ENCODE measurements around the gene TREML1. TPM values are rescaled to one million over a fixed set of nuclear protein-coding genes. Genes with fewer than 3 reads are reported as not detected.

TREML1 gene
- total and polyA plus RNA-seq, 9 of the 15 experiments (the other 6 are each of a cell fraction or from before 2014, with no cell fraction given) = not detected

DNA sequence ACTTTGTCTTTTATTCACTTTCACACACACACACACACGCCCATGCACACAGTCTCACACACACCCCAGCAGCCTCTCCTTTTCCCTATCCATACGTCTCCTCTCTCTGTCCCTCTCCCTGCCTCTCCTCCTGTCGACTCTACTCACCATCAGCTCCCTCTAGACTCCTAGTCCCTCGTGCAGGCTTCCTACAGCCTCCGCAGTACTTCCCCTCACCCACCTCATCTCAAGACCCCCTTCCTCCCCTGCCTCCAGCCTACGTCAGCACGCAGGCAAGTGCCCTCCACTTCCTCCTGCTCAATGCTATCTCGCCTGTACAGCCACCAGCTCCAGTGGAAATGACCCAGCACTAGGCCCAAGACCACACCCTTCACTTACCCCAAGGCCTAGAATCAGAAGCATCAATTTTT, 47.6 kb upstream of the TREML1 start (continued):
- TF ChIP-seq MBD2 (IDR thresholded peaks at IDR 0.05; ENCODE audit: borderline replicate concordance, low read depth) = 0 out of 2 replicates have a peak, but pooled peaks have one; percentile 10
- peak; percentile 36; the same call in 1 of the 2 replicates for TF ChIP-seq SUPT5H (IDR thresholded peaks at IDR 0.05)
- peak; percentile 66 for TF ChIP-seq CBFA2T2 (conservative IDR thresholded peaks at IDR 0.05)
- TF ChIP-seq U2AF1 (optimal IDR thresholded peaks at IDR 0.05; ENCODE audit: low read depth, low read length) = no peak
- peak; percentile 29; the same call in 1 of the 2 replicates for TF ChIP-seq SP1 (CRISPR knock-in tag; IDR thresholded peaks at IDR 0.05)
- no peak for TF ChIP-seq PTRF (tag; IDR thresholded peaks at IDR 0.05)
- peak; percentile 88; the same call in 1 of the 2 replicates for TF ChIP-seq ZBTB7A (IDR thresholded peaks at IDR 0.05; ENCODE audit: borderline replicate concordance, control insufficient read depth, low read depth, low read length)
- TF ChIP-seq, protein P1, sequence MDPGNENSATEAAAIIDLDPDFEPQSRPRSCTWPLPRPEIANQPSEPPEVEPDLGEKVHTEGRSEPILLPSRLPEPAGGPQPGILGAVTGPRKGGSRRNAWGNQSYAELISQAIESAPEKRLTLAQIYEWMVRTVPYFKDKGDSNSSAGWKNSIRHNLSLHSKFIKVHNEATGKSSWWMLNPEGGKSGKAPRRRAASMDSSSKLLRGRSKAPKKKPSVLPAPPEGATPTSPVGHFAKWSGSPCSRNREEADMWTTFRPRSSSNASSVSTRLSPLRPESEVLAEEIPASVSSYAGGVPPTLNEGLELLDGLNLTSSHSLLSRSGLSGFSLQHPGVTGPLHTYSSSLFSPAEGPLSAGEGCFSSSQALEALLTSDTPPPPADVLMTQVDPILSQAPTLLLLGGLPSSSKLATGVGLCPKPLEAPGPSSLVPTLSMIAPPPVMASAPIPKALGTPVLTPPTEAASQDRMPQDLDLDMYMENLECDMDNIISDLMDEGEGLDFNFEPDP (CRISPR knock-in tag; IDR thresholded peaks at IDR 0.05) = no peak
- TF ChIP-seq E2F3 (CRISPR knock-in tag; IDR thresholded peaks at IDR 0.05) = no peak
- peak; percentile 63; the same call in 1 of the 2 replicates for TF ChIP-seq ZEB2 (IDR thresholded peaks at IDR 0.05)
- TF ChIP-seq JUND (IDR thresholded peaks at IDR 0.05; ENCODE audit: borderline replicate concordance, low read depth, low read length) = peak; percentile 28; the same call in 1 of the 2 replicates
- peak; percentile 8; the same call in 1 of the 3 replicates for TF ChIP-seq JUND (tag; IDR thresholded peaks at IDR 0.05; ENCODE audit: borderline replicate concordance, low read depth, low read length)
- TF ChIP-seq ATF1 (CRISPR knock-in tag; IDR thresholded peaks at IDR 0.05) = no peak
- TF ChIP-seq ATF1 (tag; IDR thresholded peaks at IDR 0.05) = peak; percentile 48; the same call in 1 of the 2 replicates
- no peak for TF ChIP-seq FOXA3 (CRISPR knock-in tag; conservative IDR thresholded peaks at IDR 0.05 in 1 of 2, IDR thresholded peaks at IDR 0.05 in 1 of 2)
- TF ChIP-seq, protein P2, sequence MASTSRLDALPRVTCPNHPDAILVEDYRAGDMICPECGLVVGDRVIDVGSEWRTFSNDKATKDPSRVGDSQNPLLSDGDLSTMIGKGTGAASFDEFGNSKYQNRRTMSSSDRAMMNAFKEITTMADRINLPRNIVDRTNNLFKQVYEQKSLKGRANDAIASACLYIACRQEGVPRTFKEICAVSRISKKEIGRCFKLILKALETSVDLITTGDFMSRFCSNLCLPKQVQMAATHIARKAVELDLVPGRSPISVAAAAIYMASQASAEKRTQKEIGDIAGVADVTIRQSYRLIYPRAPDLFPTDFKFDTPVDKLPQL (IDR thresholded peaks at IDR 0.05; ENCODE audit: extremely low read depth, insufficient read length) = no peak
- no peak for TF ChIP-seq ZNF699 (CRISPR knock-in tag; IDR thresholded peaks at IDR 0.05; ENCODE audit: insufficient replicate concordance)
- TF ChIP-seq HMG20A (CRISPR knock-in tag; conservative IDR thresholded peaks at IDR 0.05) = no peak
- no peak for TF ChIP-seq ZNF717 (CRISPR knock-in tag; IDR thresholded peaks at IDR 0.05)
- TF ChIP-seq HDGF (IDR thresholded peaks at IDR 0.05) = peak; percentile 88
- TF ChIP-seq ZFX (CRISPR knock-in tag; IDR thresholded peaks at IDR 0.05) = peak; percentile 31
- TF ChIP-seq SAFB2 (IDR thresholded peaks at IDR 0.05; ENCODE audit: borderline replicate concordance, low read depth, low read length, severe bottlenecking) = no peak
- TF ChIP-seq, protein P3, sequence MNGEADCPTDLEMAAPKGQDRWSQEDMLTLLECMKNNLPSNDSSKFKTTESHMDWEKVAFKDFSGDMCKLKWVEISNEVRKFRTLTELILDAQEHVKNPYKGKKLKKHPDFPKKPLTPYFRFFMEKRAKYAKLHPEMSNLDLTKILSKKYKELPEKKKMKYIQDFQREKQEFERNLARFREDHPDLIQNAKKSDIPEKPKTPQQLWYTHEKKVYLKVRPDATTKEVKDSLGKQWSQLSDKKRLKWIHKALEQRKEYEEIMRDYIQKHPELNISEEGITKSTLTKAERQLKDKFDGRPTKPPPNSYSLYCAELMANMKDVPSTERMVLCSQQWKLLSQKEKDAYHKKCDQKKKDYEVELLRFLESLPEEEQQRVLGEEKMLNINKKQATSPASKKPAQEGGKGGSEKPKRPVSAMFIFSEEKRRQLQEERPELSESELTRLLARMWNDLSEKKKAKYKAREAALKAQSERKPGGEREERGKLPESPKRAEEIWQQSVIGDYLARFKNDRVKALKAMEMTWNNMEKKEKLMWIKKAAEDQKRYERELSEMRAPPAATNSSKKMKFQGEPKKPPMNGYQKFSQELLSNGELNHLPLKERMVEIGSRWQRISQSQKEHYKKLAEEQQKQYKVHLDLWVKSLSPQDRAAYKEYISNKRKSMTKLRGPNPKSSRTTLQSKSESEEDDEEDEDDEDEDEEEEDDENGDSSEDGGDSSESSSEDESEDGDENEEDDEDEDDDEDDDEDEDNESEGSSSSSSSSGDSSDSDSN (IDR thresholded peaks at IDR 0.05; ENCODE audit: borderline replicate concordance in 1 of 2, low read depth in 2 of 2, low read length in 2 of 2) = no peak
- no peak for TF ChIP-seq ZNF79 (CRISPR knock-in tag; IDR thresholded peaks at IDR 0.05; ENCODE audit: low read depth)
- TF ChIP-seq TAF7 (tag; IDR thresholded peaks at IDR 0.05) = no peak
- TF ChIP-seq, protein P4, sequence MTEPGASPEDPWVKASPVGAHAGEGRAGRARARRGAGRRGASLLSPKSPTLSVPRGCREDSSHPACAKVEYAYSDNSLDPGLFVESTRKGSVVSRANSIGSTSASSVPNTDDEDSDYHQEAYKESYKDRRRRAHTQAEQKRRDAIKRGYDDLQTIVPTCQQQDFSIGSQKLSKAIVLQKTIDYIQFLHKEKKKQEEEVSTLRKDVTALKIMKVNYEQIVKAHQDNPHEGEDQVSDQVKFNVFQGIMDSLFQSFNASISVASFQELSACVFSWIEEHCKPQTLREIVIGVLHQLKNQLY (CRISPR knock-in tag; conservative IDR thresholded peaks at IDR 0.05) = no peak

Measured in K562 (cell line).